ENCODE measurements around the gene TMPRSS11D.

The TMPRSS11D gene

DNA sequence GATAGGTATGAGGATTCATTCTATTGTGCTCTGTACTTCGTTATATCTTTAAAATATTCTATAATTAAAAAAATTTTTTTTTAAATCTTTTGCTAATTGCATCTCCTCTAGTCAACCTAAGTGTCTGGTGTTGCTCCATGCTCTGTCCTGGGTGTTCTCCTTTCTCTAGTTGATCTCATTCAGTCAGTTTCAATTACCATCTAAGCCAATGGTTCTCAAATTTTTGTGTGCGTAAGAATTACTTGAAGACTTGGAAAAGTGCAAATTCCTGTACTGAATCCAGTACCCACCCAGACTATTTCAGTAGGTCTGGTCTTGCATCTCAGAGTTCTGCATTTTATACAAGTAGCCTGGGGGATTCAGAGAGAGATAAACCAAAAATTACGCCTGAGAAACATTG, 6.7 kb downstream of the TMPRSS11D start:
- H3K27ac ChIP-seq (ENCODE audit: extremely low read depth, low read depth, low read length), result no peak overlapping the region
- CTCF ChIA-PET, result no interaction called here
- no peaks in the 10 kb centered on the region for H3K4me1 ChIP-seq (ENCODE audit: control insufficient read depth, insufficient read depth, low read length)
- no peaks in the 10 kb centered on the region for H3K9me3 ChIP-seq (ENCODE audit: control insufficient read depth, insufficient read depth, low read depth, low read length)
- POLR2A ChIA-PET, result no interaction called here
- H3K4me3 ChIP-seq (ENCODE audit: low read depth, low read length), result no peak overlapping the region
- TF ChIP-seq, protein P1, sequence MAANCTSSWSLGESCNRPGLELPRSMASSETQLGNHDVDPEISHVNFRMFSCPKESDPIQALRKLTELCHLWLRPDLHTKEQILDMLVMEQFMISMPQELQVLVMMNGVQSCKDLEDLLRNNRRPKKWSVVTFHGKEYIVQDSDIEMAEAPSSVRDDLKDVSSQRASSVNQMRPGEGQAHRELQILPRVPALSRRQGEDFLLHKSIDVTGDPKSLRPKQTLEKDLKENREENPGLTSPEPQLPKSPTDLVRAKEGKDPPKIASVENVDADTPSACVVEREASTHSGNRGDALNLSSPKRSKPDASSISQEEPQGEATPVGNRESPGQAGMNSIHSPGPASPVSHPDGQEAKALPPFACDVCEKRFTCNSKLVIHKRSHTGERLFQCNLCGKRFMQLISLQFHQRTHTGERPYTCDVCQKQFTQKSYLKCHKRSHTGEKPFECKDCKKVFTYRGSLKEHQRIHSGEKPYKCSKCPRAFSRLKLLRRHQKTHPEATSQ (tag by site-specific recombination; IDR thresholded peaks at IDR 0.05), result no peak
- no peak for TF ChIP-seq SP7 (tag by site-specific recombination; IDR thresholded peaks at IDR 0.05)
- no peak for TF ChIP-seq KLF10 (tag by site-specific recombination; IDR thresholded peaks at IDR 0.05)
- no peak for TF ChIP-seq ZNF350 (tag by site-specific recombination; IDR thresholded peaks at IDR 0.05)
- TF ChIP-seq, protein P2, sequence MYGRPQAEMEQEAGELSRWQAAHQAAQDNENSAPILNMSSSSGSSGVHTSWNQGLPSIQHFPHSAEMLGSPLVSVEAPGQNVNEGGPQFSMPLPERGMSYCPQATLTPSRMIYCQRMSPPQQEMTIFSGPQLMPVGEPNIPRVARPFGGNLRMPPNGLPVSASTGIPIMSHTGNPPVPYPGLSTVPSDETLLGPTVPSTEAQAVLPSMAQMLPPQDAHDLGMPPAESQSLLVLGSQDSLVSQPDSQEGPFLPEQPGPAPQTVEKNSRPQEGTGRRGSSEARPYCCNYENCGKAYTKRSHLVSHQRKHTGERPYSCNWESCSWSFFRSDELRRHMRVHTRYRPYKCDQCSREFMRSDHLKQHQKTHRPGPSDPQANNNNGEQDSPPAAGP (tag by site-specific recombination; IDR thresholded peaks at IDR 0.05), result no peak
- no peak for TF ChIP-seq ZNF660 (tag by site-specific recombination; IDR thresholded peaks at IDR 0.05)
- TF ChIP-seq ZNF274 (IDR thresholded peaks at IDR 0.05; ENCODE audit: low read length), result no peak
- no peak for TF ChIP-seq ZNF274 (tag by site-specific recombination; IDR thresholded peaks at IDR 0.05; ENCODE audit: borderline replicate concordance)
- no peak for TF ChIP-seq ZNF654 (tag by site-specific recombination; IDR thresholded peaks at IDR 0.05; ENCODE audit: low read depth)
- TF ChIP-seq ZNF404 (tag by site-specific recombination; IDR thresholded peaks at IDR 0.05), result no peak
- TF ChIP-seq ZNF629 (tag by site-specific recombination; IDR thresholded peaks at IDR 0.05), result no peak
- TF ChIP-seq, protein P3, sequence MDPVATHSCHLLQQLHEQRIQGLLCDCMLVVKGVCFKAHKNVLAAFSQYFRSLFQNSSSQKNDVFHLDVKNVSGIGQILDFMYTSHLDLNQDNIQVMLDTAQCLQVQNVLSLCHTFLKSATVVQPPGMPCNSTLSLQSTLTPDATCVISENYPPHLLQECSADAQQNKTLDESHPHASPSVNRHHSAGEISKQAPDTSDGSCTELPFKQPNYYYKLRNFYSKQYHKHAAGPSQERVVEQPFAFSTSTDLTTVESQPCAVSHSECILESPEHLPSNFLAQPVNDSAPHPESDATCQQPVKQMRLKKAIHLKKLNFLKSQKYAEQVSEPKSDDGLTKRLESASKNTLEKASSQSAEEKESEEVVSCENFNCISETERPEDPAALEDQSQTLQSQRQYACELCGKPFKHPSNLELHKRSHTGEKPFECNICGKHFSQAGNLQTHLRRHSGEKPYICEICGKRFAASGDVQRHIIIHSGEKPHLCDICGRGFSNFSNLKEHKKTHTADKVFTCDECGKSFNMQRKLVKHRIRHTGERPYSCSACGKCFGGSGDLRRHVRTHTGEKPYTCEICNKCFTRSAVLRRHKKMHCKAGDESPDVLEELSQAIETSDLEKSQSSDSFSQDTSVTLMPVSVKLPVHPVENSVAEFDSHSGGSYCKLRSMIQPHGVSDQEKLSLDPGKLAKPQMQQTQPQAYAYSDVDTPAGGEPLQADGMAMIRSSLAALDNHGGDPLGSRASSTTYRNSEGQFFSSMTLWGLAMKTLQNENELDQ (tag by site-specific recombination; IDR thresholded peaks at IDR 0.05; ENCODE audit: low read depth), result no peak
- TF ChIP-seq ZNF664 (tag by site-specific recombination; IDR thresholded peaks at IDR 0.05), result no peak
- TF ChIP-seq, protein P4, sequence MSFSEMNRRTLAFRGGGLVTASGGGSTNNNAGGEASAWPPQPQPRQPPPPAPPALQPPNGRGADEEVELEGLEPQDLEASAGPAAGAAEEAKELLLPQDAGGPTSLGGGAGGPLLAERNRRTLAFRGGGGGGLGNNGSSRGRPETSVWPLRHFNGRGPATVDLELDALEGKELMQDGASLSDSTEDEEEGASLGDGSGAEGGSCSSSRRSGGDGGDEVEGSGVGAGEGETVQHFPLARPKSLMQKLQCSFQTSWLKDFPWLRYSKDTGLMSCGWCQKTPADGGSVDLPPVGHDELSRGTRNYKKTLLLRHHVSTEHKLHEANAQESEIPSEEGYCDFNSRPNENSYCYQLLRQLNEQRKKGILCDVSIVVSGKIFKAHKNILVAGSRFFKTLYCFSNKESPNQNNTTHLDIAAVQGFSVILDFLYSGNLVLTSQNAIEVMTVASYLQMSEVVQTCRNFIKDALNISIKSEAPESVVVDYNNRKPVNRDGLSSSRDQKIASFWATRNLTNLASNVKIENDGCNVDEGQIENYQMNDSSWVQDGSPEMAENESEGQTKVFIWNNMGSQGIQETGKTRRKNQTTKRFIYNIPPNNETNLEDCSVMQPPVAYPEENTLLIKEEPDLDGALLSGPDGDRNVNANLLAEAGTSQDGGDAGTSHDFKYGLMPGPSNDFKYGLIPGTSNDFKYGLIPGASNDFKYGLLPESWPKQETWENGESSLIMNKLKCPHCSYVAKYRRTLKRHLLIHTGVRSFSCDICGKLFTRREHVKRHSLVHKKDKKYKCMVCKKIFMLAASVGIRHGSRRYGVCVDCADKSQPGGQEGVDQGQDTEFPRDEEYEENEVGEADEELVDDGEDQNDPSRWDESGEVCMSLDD (tag by site-specific recombination; IDR thresholded peaks at IDR 0.05), result no peak
- no peak for TF ChIP-seq KLF1 (tag by site-specific recombination; IDR thresholded peaks at IDR 0.05)
- TF ChIP-seq SETDB1 (IDR thresholded peaks at IDR 0.05; ENCODE audit: insufficient read length, low read length), result no peak
- TF ChIP-seq SP2 (tag by site-specific recombination; IDR thresholded peaks at IDR 0.05), result no peak
- TF ChIP-seq, protein P5, sequence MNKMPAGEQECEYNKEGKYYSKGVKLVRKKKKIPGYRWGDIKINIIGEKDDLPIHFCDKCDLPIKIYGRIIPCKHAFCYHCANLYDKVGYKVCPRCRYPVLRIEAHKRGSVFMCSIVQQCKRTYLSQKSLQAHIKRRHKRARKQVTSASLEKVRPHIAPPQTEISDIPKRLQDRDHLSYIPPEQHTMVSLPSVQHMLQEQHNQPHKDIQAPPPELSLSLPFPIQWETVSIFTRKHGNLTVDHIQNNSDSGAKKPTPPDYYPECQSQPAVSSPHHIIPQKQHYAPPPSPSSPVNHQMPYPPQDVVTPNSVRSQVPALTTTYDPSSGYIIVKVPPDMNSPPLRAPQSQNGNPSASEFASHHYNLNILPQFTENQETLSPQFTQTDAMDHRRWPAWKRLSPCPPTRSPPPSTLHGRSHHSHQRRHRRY (tag by site-specific recombination; IDR thresholded peaks at IDR 0.05), result no peak
- TF ChIP-seq, protein P6, sequence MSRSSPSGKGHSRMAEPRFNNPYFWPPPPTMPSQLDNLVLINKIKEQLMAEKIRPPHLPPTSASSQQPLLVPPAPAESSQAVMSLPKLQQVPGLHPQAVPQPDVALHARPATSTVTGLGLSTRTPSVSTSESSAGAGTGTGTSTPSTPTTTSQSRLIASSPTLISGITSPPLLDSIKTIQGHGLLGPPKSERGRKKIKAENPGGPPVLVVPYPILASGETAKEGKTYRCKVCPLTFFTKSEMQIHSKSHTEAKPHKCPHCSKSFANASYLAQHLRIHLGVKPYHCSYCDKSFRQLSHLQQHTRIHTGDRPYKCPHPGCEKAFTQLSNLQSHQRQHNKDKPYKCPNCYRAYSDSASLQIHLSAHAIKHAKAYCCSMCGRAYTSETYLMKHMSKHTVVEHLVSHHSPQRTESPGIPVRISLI (tag by site-specific recombination; IDR thresholded peaks at IDR 0.05), result no peak
- no peak for TF ChIP-seq ZNF621 (tag by site-specific recombination; IDR thresholded peaks at IDR 0.05)
- no peaks in the 10 kb centered on the region for H3K36me3 ChIP-seq (ENCODE audit: control insufficient read depth in 2 of 2, insufficient read depth in 1 of 2, low read length in 2 of 2)

Measured in HEK293 (cell line).